Measurements from ENCODE around the gene APOE. TPM values are rescaled to one million over a fixed set of nuclear protein-coding genes. Genes with fewer than 3 reads are reported as not detected.

APOE gene
- total and polyA plus RNA-seq, 9 of the 15 experiments (the other 6 are each of a cell fraction or from before 2014, with no cell fraction given), result 0.14 to 180 (median 58.1) TPM; not detected in 1

DNA sequence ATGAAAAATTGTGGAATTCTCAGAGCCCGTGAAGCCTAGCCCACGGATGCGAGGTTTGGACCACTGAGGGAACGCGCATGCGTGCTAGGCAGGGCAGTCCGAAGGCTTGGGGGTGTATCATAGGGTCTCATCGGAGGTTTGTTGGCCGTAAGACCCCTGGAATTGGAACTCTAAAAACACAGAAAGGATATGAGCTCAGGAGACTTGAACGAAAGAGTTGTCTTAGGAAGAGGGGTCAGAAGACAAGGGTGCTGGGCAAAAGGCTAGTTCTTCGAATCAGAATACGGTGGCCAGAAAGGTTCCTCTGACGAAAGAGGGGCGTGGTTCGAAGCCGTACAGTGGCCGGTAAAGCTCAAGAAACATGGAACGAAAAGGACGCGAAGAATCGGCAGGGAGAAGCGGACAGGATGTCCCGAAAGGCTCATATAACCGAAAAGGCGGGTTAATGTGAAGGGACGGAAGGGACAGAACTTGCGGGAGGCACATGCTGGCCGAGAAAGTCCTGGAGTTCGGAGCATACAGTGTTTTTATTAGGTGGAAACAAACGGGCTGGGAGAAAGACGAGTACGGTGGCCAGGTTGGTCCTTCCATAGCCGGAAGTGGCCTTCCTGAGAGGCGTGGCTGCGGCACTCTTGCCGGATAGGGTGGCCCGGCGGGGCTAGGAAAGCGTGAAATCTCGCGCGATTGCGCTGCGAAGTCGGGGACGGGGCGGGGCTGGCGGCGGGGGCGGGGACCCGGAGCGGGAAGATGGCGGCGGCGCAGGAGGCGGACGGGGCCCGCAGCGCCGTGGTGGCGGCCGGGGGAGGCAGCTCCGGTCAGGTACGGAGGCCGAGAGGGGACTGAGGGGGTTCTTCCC lies 49.3 kb downstream of the APOE start, which contains the start of gene CLPTM1 (continued):
- TF ChIP-seq MYC (IDR thresholded peaks at IDR 0.05; ENCODE audit: low read depth, low read length), result peak; percentile 55
- TF ChIP-seq MYC (CRISPR knock-in tag; IDR thresholded peaks at IDR 0.05; ENCODE audit: borderline replicate concordance, low read depth), result no peak
- peak; percentile 96 for TF ChIP-seq TOE1 (IDR thresholded peaks at IDR 0.05; ENCODE audit: borderline replicate concordance)
- TF ChIP-seq TOE1 (CRISPR knock-in tag; IDR thresholded peaks at IDR 0.05; ENCODE audit: borderline replicate concordance, low read depth), result no peak
- peak; percentile 97 for TF ChIP-seq CHD2 (IDR thresholded peaks at IDR 0.05; ENCODE audit: low read depth, low read length)
- TF ChIP-seq ZBTB1 (CRISPR knock-in tag; IDR thresholded peaks at IDR 0.05; ENCODE audit: borderline replicate concordance, low read depth), result 0 out of 2 replicates have a peak, but pooled peaks have one; percentile 10
- peak; percentile 73 for TF ChIP-seq TBP (optimal IDR thresholded peaks at IDR 0.05; ENCODE audit: low read depth, low read length)
- no peak for TF ChIP-seq IFI16 (CRISPR knock-in tag; IDR thresholded peaks at IDR 0.05)
- peak; percentile 92 for TF ChIP-seq CBFB (CRISPR knock-in tag; IDR thresholded peaks at IDR 0.05)
- TF ChIP-seq, protein P1, sequence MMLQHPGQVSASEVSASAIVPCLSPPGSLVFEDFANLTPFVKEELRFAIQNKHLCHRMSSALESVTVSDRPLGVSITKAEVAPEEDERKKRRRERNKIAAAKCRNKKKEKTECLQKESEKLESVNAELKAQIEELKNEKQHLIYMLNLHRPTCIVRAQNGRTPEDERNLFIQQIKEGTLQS (IDR thresholded peaks at IDR 0.05), result 0 out of 2 replicates have a peak, but pooled peaks have one; percentile 15
- TF ChIP-seq, protein P1 (CRISPR knock-in tag; conservative IDR thresholded peaks at IDR 0.05), result no peak; the same call in 1 of the 2 replicates
- no peak for TF ChIP-seq ZKSCAN8 (CRISPR knock-in tag; IDR thresholded peaks at IDR 0.05)
- TF ChIP-seq MAFF (IDR thresholded peaks at IDR 0.05; ENCODE audit: low read length), result peak; percentile 28; the same call in 1 of the 2 replicates
- TF ChIP-seq ZSCAN29 (IDR thresholded peaks at IDR 0.05), result peak; percentile 87
- TF ChIP-seq, protein P2, sequence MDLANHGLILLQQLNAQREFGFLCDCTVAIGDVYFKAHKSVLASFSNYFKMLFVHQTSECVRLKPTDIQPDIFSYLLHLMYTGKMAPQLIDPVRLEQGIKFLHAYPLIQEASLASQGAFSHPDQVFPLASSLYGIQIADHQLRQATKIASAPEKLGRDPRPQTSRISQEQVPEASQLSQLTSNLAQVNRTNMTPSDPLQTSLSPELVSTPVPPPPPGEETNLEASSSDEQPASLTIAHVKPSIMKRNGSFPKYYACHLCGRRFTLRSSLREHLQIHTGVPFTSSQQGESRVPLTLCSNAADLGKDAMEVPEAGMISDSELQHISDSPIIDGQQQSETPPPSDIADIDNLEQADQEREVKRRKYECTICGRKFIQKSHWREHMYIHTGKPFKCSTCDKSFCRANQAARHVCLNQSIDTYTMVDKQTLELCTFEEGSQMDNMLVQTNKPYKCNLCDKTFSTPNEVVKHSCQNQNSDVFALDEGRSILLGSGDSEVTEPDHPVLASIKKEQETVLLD (IDR thresholded peaks at IDR 0.05), result 0 out of 2 replicates have a peak, but pooled peaks have one; percentile 11
- TF ChIP-seq KLF16 (IDR thresholded peaks at IDR 0.05), result peak; percentile 99
- TF ChIP-seq, protein P3, sequence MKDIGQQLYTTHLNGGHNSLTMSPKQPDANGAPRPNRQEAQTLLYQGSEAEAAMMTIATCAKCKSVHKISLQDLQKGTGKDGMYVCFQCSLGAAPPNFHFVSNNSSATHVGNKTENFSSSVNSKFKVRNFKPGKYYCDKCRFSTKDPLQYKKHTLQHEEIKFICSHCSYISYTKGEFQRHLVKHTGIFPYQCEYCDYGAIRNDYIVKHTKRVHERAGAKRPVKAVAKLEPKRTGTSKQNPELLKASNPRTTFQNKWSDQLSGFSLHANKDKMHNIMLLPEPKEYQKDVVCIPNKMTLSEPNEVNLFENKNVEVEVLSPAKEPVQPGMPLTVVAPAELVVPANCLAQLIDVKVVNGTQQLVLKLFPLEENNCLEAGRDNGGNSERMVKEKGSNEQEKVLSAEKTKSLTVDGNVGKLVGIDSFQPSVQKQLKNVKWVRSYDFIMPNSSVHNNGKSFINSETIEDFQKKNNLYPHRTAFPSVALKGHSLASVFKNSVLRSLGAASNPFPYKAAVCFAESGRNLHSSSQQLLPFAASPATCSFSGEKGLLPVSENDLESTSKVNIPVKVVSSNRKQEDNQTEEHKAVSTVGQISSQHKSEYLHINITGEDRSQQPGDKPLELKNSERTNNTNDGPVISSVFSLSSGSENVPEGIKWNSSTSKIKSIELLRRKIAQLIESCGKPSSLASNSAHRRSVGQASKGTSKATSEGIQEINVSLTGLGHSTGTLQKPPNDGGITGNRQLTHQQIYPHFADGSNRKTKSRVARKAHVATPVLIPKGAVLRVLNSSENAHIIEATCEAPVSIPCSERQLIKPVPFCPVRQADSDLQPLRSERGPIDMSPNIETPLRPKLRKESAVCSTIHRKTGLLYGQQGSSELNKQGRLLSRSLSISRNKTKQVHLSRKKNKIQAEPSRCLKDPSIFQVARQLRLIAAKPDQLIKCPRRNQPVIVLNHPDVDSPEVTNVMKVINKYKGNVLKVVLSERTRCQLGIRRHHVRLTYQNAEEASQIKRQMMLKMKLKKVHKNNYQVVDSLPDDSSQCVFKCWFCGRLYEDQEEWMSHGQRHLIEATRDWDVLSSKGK (CRISPR knock-in tag; IDR thresholded peaks at IDR 0.05), result no peak
- peak; percentile 85 to 88 for TF ChIP-seq NRF1 (conservative IDR thresholded peaks at IDR 0.05 in 1 of 2, IDR thresholded peaks at IDR 0.05 in 1 of 2)
- peak; percentile 58 for TF ChIP-seq SAP30 (IDR thresholded peaks at IDR 0.05; ENCODE audit: borderline replicate concordance, insufficient read depth, low read depth, low read length, poor library complexity, severe bottlenecking)
